T-helper 2 cell treated with Interferon-gamma antibody and Interleukin-4, amounts not matched to agents 100 ng/mL and 5 ng/mL, for 36 hours (primary cell): ENCODE measurements around the gene ZSCAN16. TPM values are rescaled to one million over a fixed set of nuclear protein-coding genes. Genes with fewer than 3 reads are reported as not detected.

ENCODE experiments used
- intact Hi-C: fragments of 100-400 bp; cut with micrococcal nuclease; formaldehyde crosslinking; loops from one replicate; pipeline ENCODE4 v1.15.1; 2023
- total RNA-seq: library from RNA; stranded (reverse); gene quantifications from 2 replicates; pipeline ENCODE4 v1.2.3, GENCODE V29; 2022

ZSCAN16 gene
- total RNA-seq, 1 donor from 2014 or later, result 5.4 TPM

DNA sequence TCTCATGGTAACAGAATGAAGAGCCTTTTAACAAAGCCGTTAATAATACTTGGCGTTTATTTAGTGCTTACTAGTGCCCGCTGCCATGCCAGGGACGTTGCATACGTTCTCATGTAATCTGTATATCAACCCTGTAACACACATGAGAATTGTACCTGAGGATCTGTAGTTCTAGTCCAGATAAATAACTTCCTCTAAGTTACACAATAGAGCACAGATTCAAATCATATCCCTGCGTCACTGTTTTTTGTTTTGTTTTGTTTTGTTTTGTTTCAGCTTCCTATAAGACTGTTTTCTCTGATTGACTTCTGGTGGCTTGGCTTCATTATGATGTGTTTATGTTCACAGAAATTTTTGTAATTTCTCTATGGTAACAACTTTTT is 553 bp downstream of the ZSCAN16 start:
- intact Hi-C loops, result loop anchor here (1.0 to 2.0 kb wide), 4 partner anchors 12 to 45 kb away; partner anchors contain the start of genes ZKSCAN8 and ZNF165

DNA sequence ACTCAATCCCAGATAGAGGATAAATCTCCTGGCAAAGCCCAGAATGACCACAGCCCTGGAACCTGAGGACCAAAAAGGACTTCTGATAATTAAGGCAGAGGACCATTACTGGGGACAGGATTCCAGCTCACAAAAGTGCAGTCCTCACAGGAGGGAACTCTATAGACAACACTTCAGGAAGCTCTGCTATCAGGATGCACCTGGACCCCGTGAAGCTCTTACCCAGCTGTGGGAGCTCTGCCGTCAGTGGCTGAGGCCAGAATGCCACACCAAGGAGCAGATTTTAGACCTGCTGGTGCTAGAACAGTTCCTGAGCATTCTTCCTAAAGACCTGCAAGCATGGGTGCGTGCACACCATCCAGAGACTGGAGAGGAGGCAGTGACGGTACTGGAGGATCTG is 992 bp downstream of the ZSCAN16 start:
- intact Hi-C loops, result loop anchor here (2.0 kb wide), 1 partner anchor 21 kb away; no protein-coding TSS in a partner anchor

DNA sequence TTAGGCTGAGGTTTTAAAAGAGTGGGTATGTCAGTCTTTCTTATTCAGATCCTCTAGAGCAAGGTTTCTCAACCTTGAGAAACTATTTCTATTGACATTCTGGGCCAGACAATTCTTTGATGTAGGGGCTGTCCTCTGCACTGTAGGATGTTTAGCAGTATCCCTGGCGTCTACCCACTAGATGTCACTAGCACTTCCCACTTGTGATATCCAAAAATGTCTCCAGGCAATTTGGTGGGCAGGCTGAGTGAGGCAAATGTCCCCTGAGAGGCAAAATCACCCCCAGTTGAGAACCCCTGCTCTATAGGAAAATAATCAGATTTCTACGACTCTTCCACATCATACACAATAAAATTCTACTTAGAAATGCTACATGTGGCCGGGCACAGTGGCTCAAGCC is 9.6 kb downstream of the ZSCAN16 start:
- intact Hi-C loops, result loop anchor here (10.0 kb wide), 1 partner anchor 659 kb away; the partner anchor contains the start of gene ZNF184

DNA sequence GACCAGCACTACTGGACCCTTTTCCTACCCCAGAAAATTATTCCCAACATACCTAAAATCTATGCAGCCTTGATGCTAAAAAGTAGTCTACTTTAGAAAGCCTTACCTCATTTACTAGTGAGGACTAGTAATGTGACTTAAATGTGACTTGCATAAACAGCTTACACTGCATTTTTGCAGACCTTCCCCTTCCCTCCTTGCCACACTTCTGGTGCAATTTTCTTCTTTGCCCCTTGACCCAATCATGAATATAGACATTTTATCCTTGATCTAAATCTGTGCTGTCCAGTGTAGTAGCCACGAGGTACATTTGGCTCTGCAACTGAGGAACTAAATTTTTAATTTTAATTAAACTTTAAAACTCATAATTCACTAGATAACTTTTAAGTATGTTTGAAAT is 10.3 kb downstream of the ZSCAN16 start:
- intact Hi-C loops, result loop anchor here (5.0 to 10.0 kb wide), 2 partner anchors 242 to 660 kb away; partner anchors contain the start of gene ZNF184

DNA sequence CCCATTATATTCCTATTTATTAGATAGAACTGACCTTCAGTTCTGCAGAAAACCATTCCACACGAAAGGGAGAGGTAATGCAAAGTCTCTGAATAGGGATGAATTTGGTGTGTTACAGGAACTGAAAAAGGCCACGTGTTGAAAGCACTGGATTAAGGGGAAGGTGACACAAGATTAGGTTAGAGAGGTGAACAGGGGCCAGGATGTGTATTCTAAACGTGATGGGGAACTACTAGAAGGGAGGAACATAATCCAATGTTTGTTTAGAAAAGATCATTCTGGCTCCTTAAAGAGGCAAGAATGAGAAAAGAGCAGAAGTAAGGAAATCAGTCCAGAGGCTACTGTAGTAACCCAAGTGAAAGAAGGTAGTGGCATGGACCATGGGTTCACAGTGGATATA is 11.0 kb downstream of the ZSCAN16 start:
- intact Hi-C loops, result loop anchor here (5.0 to 10.0 kb wide), 2 partner anchors 243 to 661 kb away; partner anchors contain the start of gene ZNF184

- intact Hi-C loops, result loop anchor here (1.0 to 10.0 kb wide), 6 partner anchors 13 to 662 kb away; partner anchors contain the start of genes ZNF184 and ZSCAN16
These were observed 12.4 kb downstream of the ZSCAN16 start for GRCh38 chr6:28136585-28137504.

DNA sequence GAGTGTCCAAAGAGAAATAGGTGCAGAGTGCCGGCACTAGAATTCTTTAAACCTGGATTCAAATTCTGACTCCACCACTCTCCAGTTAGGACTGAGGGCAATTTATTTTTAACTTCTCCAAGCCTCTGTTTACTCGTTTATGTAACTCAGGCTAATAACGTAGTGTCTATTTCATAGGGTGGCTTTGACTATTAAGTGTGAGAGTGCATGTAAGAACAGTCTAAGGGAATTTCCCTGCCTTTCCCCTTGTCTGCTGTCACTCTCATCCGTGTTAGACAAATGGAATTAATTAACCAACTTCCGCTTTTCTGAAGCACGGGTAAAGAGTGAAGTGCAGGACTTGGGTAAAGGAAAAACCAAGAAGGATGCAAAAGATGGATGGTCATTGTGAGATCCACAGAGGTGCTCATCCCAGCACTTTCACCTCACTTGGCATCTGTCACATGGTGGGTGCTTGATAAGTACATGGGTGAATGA is 13.1 kb downstream of the ZSCAN16 start:
- intact Hi-C loops, result loop anchor here (1.0 to 10.0 kb wide), 4 partner anchors 13 to 663 kb away; partner anchors contain the start of genes ZNF184 and ZSCAN16

DNA sequence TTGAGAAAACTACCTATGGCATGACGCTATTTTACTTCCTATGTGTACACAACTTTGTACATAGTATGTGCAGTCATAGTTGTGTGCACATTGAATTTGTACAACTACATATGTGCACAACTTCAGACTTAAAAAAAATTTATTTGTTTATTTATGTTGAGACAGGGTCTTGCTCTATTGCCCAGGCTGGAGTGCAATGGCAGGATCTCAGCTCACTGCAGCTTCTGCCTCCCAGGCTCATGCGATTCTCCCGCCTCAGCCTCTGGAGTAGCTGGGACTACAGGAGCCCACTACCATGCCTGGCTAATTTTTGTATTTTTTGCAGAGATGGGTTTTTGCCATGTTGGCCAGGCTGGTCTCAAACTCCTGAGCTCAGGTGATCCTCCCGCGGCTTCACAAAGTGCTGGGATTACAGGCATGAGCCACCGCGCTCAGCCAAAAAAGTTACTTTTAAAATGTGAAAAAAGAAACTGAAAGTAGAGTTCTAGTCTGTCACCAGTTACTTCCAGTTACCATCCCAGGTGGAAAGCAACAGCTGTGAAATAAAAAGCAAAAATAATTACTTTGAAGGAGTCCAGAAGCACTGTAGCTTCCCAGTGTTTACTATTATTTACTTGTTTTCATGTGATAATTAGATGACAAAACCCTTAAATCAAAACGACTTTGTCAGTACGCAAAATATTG is 15.6 kb downstream of the ZSCAN16 start:
- intact Hi-C loops, result loop anchor here (5.0 to 10.0 kb wide), 3 partner anchors 127 to 665 kb away; partner anchors contain the start of genes ZNF184 and ZSCAN26

- intact Hi-C loops, result loop anchor here (1.0 to 5.0 kb wide), 4 partner anchors 16 to 259 kb away; partner anchors contain the start of genes ZKSCAN4, ZSCAN12, ZSCAN16 and ZSCAN26
These were observed 16.2 kb downstream of the ZSCAN16 start for GRCh38 chr6:28140616-28141015.

- intact Hi-C loops, result loop anchor here (1.0 to 5.0 kb wide), 5 partner anchors 17 to 258 kb away; partner anchors contain the start of genes ZKSCAN4, ZSCAN12, ZSCAN16 and ZSCAN26
These were observed 17.3 kb downstream of the ZSCAN16 start, which contains the start of gene ZKSCAN8 for GRCh38 chr6:28141500-28142329. Gene ZKSCAN8 (plus strand): TSS chr6:28141883. CDS start chr6:28148408, 6,525 bp downstream.

- intact Hi-C loops, result loop anchor here (2.0 to 5.0 kb wide), 2 partner anchors 64 to 125 kb away; partner anchors contain the start of gene ZSCAN26
These were observed 18.0 kb downstream of the ZSCAN16 start for GRCh38 chr6:28142446-28142845.

GRCh38 chr6:28145231-28145630 is 20.8 kb downstream of the ZSCAN16 start:
- intact Hi-C loops, result no loop called here

GRCh38 chr6:28152531-28152930 is 28.1 kb downstream of the ZSCAN16 start:
- intact Hi-C loops, result no loop called here

GRCh38 chr6:28153546-28153945 is 29.1 kb downstream of the ZSCAN16 start:
- intact Hi-C loops, result no loop called here

GRCh38 chr6:28154357-28154756 is 29.9 kb downstream of the ZSCAN16 start:
- intact Hi-C loops, result no loop called here

DNA sequence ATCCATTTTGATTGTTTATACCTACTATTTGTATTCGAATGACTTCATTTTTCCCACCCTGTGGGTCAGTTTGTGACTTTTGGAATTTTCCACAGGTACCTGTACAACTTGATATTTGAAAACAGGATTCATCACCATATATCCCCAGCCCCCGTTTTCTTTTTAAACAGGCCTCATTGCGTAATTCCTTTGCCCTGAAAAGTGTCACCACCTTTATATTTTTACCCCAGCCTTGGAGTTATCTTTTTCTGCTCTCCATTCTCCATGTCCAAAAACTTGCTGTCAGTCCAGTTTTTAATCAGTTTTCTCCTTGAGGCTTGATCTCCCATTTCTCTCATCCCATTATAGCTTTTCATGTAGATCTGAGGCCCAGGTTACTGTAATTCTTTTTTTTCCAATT is 33.9 kb downstream of the ZSCAN16 start:
- intact Hi-C loops, result no loop called here

GRCh38 chr6:28159029-28159607 is 34.7 kb downstream of the ZSCAN16 start:
- intact Hi-C loops, result no loop called here

GRCh38 chr6:28160233-28160632 is 35.8 kb downstream of the ZSCAN16 start:
- intact Hi-C loops, result no loop called here

GRCh38 chr6:28161410-28162079 is 37.1 kb downstream of the ZSCAN16 start:
- intact Hi-C loops, result no loop called here
